ENCODE data around the gene SORCS1. TPM values are rescaled to one million over a fixed set of nuclear protein-coding genes. Genes with fewer than 3 reads are reported as not detected.

The SORCS1 gene
- total and polyA plus RNA-seq, 4 donors, result 0.08 to 0.21 (median 0.09) TPM; not detected in 1

DNA sequence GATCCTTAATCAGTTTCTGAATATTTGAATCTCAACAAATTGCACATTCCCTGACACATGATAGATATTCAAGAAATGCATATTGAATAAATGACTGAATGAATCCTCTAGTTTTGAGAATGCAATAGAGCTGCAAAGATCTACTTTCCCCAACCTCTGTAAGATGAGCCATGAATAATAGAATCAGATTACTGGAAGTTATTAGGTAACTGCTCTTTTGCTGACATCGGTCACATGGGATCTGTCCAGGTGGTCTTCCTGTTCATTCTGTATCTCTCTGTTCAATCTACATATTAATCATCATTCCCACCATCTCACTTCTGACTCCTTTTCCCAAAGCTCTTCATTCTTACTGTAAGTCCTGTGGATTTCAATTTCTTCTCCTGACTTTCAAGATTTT lies 638.7 kb downstream of the SORCS1 start (continued):
- TF ChIP-seq CTCF (IDR thresholded peaks at IDR 0.05; ENCODE audit: low read depth, low read length, missing input control) (no peak), RAD21 (IDR thresholded peaks at IDR 0.05) (no peak), EGR1 (IDR thresholded peaks at IDR 0.05; ENCODE audit: low read depth in 2 of 2) (no peak)

Small RNA genes lying within 50 kb of the gene (small RNA-seq; reads per million reads assigned to genes)
- 0.09 reads per million for gene RNA5SP325
